Spinal cord (tissue), 10 donors: Measurements from ENCODE around the gene TMPRSS13. TPM values are rescaled to one million over a fixed set of nuclear protein-coding genes. Genes with fewer than 3 reads are reported as not detected.

Experiments used
- DNase-seq, 6 donors: peaks; one replicate each; pipeline versions ENCODE4 v3.0.0 to v3.0.0-alpha.2; 2013 to 2015; ENCODE audit warnings: low spot score in 6 of 6, low read depth in 4 of 6
- H3K27ac ChIP-seq: one replicate; pipeline ENCODE4 v1.5.1; 2013; ENCODE audit warnings: low read depth, low read length, control low read depth
- H3K27me3 ChIP-seq: one replicate; pipeline ENCODE4 v1.6.1; 2013; ENCODE audit warnings: low read length; ENCODE audit not compliant: control insufficient read depth, insufficient read depth
- H3K36me3 ChIP-seq: one replicate; pipeline ENCODE4 v1.6.1; 2013; ENCODE audit warnings: low read length; ENCODE audit not compliant: control insufficient read depth, insufficient read depth
- H3K4me1 ChIP-seq: one replicate; pipeline ENCODE4 v1.6.1; 2013; ENCODE audit warnings: low read length; ENCODE audit not compliant: control insufficient read depth, insufficient read depth
- H3K4me3 ChIP-seq: one replicate; pipeline ENCODE4 v1.5.1; 2013; ENCODE audit warnings: low read depth, low read length, control low read depth
- H3K9me3 ChIP-seq: one replicate; pipeline ENCODE4 v1.6.1; 2013; ENCODE audit warnings: low read length; ENCODE audit not compliant: control insufficient read depth, insufficient read depth
- WGBS: methylation state at CpG from one replicate; pipeline ENCODE4 v1.1.5; 2013; ENCODE audit warnings: missing lambda C conversion rate; ENCODE audit not compliant: insufficient coverage; 5-methylcytosine and 5-hydroxymethylcytosine counted together
- polyA plus RNA-seq, 2 donors: library from polyadenylated mRNA; unstranded; fragments of 120-200 nt; gene quantifications; one replicate each; pipeline ENCODE4 v1.2.1, GENCODE V29; 2013; ENCODE audit not compliant: insufficient read length in 2 of 2
- total RNA-seq, 2 donors: library from RNA; depleted of rRNA in 1 of 2; stranded (reverse); fragments of 120-200 nt in 1 of 2; fragments of >200 nt in 1 of 2; gene quantifications; one replicate each; pipeline versions ENCODE4 v1.2.3 to v1.2.4, GENCODE V29; 2013 to 2014
- donor health status: healthy.

TMPRSS13 gene
- total and polyA plus RNA-seq, 4 donors, result 0.20 to 0.35 (median 0.27) TPM

GRCh38 chr11:117915672-117916235 lies 13.4 kb downstream of the TMPRSS13 start:
- 85% methylated on average over 6 of the region's 9 CpGs for WGBS
- Histone ChIP-seq H3K4me3 (no peak overlapping the region), H3K27me3 (no peaks in the 10 kb centered on the region), H3K36me3 (no peaks in the 10 kb centered on the region), H3K9me3 (no peaks in the 10 kb centered on the region), H3K4me1 (peaks cover 15% of the 10 kb centered on the region), H3K27ac (no peak overlapping the region)
- DNase-seq, result no peak

- H3K4me1 ChIP-seq, result peaks cover 15% of the 10 kb centered on the region
- no peaks in the 10 kb centered on the region for H3K36me3 ChIP-seq
- H3K27ac ChIP-seq, result no peak overlapping the region
- no peaks in the 10 kb centered on the region for H3K27me3 ChIP-seq
- H3K4me3 ChIP-seq, result no peak overlapping the region
- DNase-seq, result peak in 2 of 6 donors; percentile 49 to 85
- no peaks in the 10 kb centered on the region for H3K9me3 ChIP-seq
- WGBS, result 44% methylated on average over 9 of the region's 10 CpGs
Measured at GRCh38 chr11:117914991-117915618, 14.1 kb downstream of the TMPRSS13 start.

GRCh38 chr11:117914398-117914761 lies 14.8 kb downstream of the TMPRSS13 start:
- 86% methylated on average over 4 of the region's 5 CpGs for WGBS
- H3K27ac ChIP-seq, result no peak overlapping the region
- H3K27me3 ChIP-seq, result no peaks in the 10 kb centered on the region
- peaks cover 15% of the 10 kb centered on the region for H3K4me1 ChIP-seq
- no peaks in the 10 kb centered on the region for H3K36me3 ChIP-seq
- no peak overlapping the region for H3K4me3 ChIP-seq
- DNase-seq, result peak in 2 of 6 donors; percentile 15 to 16
- H3K9me3 ChIP-seq, result no peaks in the 10 kb centered on the region

GRCh38 chr11:117913736-117914397 lies 15.3 kb downstream of the TMPRSS13 start:
- peaks cover 14% of the 10 kb centered on the region for H3K4me1 ChIP-seq
- WGBS, result 97% methylated on average over 9 of the region's 9 CpGs
- H3K27me3 ChIP-seq, result no peaks in the 10 kb centered on the region

GRCh38 chr11:117912497-117912896 lies 16.7 kb downstream of the TMPRSS13 start:
- DNase-seq, result no peak
- WGBS, result 90% methylated on average over 3 of the region's 7 CpGs
- H3K27me3 ChIP-seq, result no peaks in the 10 kb centered on the region

More at GRCh38 chr11:117913736-117914397, 15.3 kb downstream of the TMPRSS13 start:
- no peak overlapping the region for H3K27ac ChIP-seq
- no peaks in the 10 kb centered on the region for H3K9me3 ChIP-seq
- H3K4me3 ChIP-seq, result no peak overlapping the region
- H3K36me3 ChIP-seq, result no peaks in the 10 kb centered on the region
- DNase-seq, result no peak

GRCh38 chr11:117911694-117912093 lies 17.5 kb downstream of the TMPRSS13 start:
- H3K36me3 ChIP-seq, result no peaks in the 10 kb centered on the region
- WGBS, result 79% methylated on average over 3 of the region's 3 CpGs
- no peak for DNase-seq
- H3K27me3 ChIP-seq, result no peaks in the 10 kb centered on the region
- H3K4me3 ChIP-seq, result no peak overlapping the region
- H3K4me1 ChIP-seq, result peaks cover 17% of the 10 kb centered on the region
- H3K27ac ChIP-seq, result no peak overlapping the region
- no peaks in the 10 kb centered on the region for H3K9me3 ChIP-seq

More at GRCh38 chr11:117912497-117912896, 16.7 kb downstream of the TMPRSS13 start:
- Histone ChIP-seq H3K4me1 (peaks cover 11% of the 10 kb centered on the region), H3K4me3 (no peak overlapping the region), H3K9me3 (no peaks in the 10 kb centered on the region), H3K27ac (no peak overlapping the region), H3K36me3 (no peaks in the 10 kb centered on the region)

GRCh38 chr11:117910941-117911655 lies 18.1 kb downstream of the TMPRSS13 start:
- H3K36me3 ChIP-seq, result no peaks in the 10 kb centered on the region

GRCh38 chr11:117910525-117910924 lies 18.7 kb downstream of the TMPRSS13 start:
- Histone ChIP-seq H3K4me3 (no peak overlapping the region), H3K27ac (no peak overlapping the region), H3K27me3 (no peaks in the 10 kb centered on the region), H3K4me1 (peaks cover 17% of the 10 kb centered on the region), H3K36me3 (no peaks in the 10 kb centered on the region), H3K9me3 (no peaks in the 10 kb centered on the region)
- WGBS, result 89% methylated on average over 1 of the region's 4 CpGs
- DNase-seq, result no peak

More at GRCh38 chr11:117910941-117911655, 18.1 kb downstream of the TMPRSS13 start:
- no peaks in the 10 kb centered on the region for H3K27me3 ChIP-seq
- H3K4me3 ChIP-seq, result no peak overlapping the region
- peaks cover 17% of the 10 kb centered on the region for H3K4me1 ChIP-seq
- DNase-seq, result no peak
- 59% methylated on average over 9 of the region's 12 CpGs for WGBS
- no peak overlapping the region for H3K27ac ChIP-seq
- H3K9me3 ChIP-seq, result no peaks in the 10 kb centered on the region

- no peak for DNase-seq
- Histone ChIP-seq H3K4me1 (peaks cover 17% of the 10 kb centered on the region), H3K27me3 (no peaks in the 10 kb centered on the region), H3K9me3 (no peaks in the 10 kb centered on the region), H3K27ac (no peak overlapping the region), H3K36me3 (no peaks in the 10 kb centered on the region), H3K4me3 (no peak overlapping the region)
- 84% methylated on average over 19 of the region's 20 CpGs for WGBS
Measured at GRCh38 chr11:117909611-117910382, 19.4 kb downstream of the TMPRSS13 start.
